ENCODE measurements around the gene IMPDH1.

The IMPDH1 gene

DNA sequence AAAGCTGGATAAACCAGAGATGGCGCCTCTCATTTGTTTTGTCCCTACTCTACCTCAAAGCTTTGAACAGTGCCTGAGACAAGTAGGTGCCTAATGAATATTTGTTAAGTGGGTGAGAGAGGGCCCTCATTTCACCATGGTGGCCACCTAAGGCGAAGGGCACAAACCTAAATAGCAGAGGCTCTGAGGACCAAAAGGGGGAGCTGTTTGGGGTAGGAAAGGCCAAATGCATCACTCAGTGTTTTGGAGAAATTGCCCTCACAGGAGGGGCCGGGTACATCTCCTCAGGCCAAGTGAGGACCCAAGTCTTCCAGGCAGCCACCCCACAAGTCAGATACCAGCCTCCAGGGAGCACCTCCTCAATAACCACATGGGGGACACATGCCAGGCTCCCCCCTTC is 14.0 kb downstream of the IMPDH1 start:
- DNase-seq (ENCODE audit: low spot score) = no peak
- CTCF ChIA-PET = interaction anchor here (1.7 kb wide), 1 partner anchor 49 kb away, joined by 5 read pairs; no protein-coding TSS in a partner anchor
- TF ChIP-seq, protein P1, sequence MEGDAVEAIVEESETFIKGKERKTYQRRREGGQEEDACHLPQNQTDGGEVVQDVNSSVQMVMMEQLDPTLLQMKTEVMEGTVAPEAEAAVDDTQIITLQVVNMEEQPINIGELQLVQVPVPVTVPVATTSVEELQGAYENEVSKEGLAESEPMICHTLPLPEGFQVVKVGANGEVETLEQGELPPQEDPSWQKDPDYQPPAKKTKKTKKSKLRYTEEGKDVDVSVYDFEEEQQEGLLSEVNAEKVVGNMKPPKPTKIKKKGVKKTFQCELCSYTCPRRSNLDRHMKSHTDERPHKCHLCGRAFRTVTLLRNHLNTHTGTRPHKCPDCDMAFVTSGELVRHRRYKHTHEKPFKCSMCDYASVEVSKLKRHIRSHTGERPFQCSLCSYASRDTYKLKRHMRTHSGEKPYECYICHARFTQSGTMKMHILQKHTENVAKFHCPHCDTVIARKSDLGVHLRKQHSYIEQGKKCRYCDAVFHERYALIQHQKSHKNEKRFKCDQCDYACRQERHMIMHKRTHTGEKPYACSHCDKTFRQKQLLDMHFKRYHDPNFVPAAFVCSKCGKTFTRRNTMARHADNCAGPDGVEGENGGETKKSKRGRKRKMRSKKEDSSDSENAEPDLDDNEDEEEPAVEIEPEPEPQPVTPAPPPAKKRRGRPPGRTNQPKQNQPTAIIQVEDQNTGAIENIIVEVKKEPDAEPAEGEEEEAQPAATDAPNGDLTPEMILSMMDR (conservative IDR thresholded peaks at IDR 0.05; ENCODE audit: low read depth) = no peak
- POLR2A ChIA-PET (ENCODE audit: low non-redundant PET) = no interaction called here
- no peak overlapping the region for H3K27ac ChIP-seq

GRCh38 chr7:128394904-128395496 is 14.8 kb downstream of the IMPDH1 start:
- POLR2A ChIA-PET (ENCODE audit: low non-redundant PET) = no interaction called here
- CTCF ChIA-PET = interaction anchor here (1.7 kb wide), 1 partner anchor 48 kb away, joined by 5 read pairs; no protein-coding TSS in a partner anchor
- TF ChIP-seq, protein P1 (conservative IDR thresholded peaks at IDR 0.05; ENCODE audit: low read depth) = no peak
- no peak for DNase-seq (ENCODE audit: low spot score)
- H3K27ac ChIP-seq = no peak overlapping the region

DNA sequence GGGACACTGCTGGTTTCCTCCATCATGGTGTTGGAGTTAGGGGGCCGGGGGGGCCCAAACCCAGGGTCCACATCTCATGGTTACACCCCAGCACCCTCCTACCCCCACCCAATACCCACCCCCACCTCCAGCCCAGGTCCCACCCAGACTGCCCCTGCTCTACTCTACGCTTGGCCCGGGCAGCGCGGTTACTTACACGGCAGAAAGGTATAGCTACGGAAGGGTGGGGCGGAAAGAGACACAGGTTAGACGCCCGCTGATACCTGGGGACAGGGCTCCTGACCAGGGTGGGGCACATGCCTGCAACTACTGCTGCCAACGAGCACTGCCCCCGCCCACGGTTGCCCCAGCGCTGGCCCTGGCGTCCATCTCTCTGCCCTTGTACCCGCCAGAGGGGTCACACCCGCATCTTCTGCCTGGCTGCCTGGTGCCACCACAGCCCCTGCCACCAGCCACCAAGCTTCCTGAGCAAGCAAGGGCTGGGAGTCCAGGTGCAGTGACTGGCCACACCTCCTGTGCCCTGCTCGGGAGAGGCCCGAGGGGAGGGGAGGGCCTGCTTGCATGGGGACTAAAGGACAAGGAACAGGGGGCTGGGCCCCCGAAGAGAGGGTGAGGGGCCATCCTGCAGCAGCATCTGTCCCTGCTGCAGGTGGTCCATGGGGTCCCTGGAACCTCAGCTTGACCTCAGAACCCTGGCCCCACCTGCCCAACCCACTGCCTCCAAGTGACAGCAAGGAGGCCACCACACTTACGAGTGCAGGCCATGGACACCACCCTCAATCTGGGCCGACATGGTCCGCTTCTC is 16.1 kb downstream of the IMPDH1 start:
- TF ChIP-seq, protein P1 (conservative IDR thresholded peaks at IDR 0.05; ENCODE audit: low read depth) = no peak
- POLR2A ChIA-PET (ENCODE audit: low non-redundant PET) = no interaction called here
- CTCF ChIA-PET = interaction anchor here (0.7 kb wide), 1 partner anchor 286 kb away, joined by 4 read pairs; no protein-coding TSS in a partner anchor
- peak overlapping the region; percentile 24; the same call in 1 of the 2 replicates for H3K27ac ChIP-seq
- DNase-seq (ENCODE audit: low spot score) = no peak

DNA sequence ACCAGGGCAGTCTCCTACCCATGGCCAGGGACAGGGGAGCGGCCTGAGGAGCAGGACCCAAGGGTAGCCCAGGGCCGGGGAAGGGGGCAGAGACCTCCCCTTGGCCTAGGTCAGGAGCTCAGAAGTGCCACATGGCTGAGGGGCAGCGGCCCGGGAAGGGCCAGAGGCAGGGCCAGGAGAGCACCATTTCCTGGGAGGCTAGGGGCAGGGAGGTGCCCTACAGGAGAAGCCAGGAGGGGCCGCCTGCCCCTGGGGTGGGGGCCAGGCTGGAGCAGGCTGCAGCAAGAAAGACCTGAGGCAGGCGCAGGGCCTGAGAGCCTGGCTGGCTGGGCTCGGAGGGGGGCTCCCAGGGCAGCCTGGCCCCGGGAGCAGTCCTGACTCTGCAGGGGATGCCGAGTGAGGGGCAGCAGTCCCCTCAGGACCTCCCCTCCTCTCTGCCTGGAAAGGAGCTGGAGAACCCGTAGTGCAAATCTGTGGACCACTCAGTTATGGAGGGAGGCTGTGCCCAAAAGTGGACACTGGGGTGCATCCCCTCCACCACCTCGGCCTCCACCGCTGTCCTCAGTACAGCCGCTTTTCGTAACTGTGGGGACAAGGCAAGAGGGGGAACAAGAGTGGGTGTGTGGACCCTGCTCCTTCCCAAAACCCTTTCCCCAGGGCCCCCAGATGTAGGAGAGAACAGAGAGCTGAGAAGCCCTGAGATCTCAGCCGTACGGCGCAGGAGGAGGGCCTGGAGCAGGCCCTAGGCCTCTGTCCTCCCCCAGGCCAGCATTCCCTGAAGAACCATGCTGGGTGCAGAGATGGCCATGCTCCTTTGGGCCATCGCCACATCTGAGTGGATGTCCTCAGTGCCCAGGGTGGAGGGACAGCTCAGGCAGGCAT is 17.1 kb downstream of the IMPDH1 start:
- ChIA-PET POLR2A (ENCODE audit: low non-redundant PET) (no interaction called here), CTCF (interaction anchor here (0.6 to 0.7 kb wide), 2 partner anchors 60 to 287 kb away, joined by 4 read pairs; no protein-coding TSS in a partner anchor)
- H3K27ac ChIP-seq = peak overlapping the region; percentile 24
- DNase-seq (ENCODE audit: low spot score) = no peak
- TF ChIP-seq, protein P1 (conservative IDR thresholded peaks at IDR 0.05; ENCODE audit: low read depth) = no peak

DNA sequence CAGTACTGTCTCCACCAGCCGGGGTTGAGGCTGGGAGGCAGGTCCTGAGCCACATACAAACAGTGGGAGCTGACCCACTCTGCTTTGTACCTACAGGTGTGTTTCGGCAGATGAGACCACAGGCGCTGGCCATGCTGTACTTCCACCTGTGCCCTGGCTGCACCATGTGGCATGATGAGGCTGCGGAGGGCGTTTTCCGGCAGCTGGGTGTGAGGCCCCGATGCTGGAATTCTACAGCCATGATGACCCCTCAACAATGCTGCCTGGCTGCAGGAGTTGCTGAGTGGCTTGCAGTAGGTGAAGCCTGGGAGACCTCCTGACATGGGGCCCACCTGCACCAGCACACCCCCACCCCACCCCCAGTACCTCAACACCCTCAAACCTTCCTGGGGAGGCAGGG is 18.0 kb downstream of the IMPDH1 start:
- CTCF ChIA-PET = interaction anchor here (1.1 to 1.4 kb wide), 2 partner anchors 10 to 44 kb away, joined by 3 to 5 read pairs; no protein-coding TSS in a partner anchor
- TF ChIP-seq, protein P1 (conservative IDR thresholded peaks at IDR 0.05; ENCODE audit: low read depth) = no peak
- POLR2A ChIA-PET (ENCODE audit: low non-redundant PET) = no interaction called here
- H3K27ac ChIP-seq = peak overlapping the region; percentile 24
- DNase-seq (ENCODE audit: low spot score) = no peak
